Gastroesophageal sphincter (tissue), 3 donors: ENCODE measurements around the gene NIPBL.

Experiments used
- EP300 ChIP-seq: sonication (generic); formaldehyde crosslinking; IDR thresholded peaks from one replicate; pipeline ENCODE4 v1.6.1; 2017; ENCODE audit warnings: antibody characterized with exemption, mild to moderate bottlenecking
- POLR2A ChIP-seq, 2 donors: fragments of 450-650 bp; IDR thresholded peaks; one replicate each; pipeline ENCODE4 v1.6.1; 2017; ENCODE audit warnings: antibody characterized with exemption in 2 of 2, mild to moderate bottlenecking in 2 of 2, moderate library complexity in 1 of 2
- TF ChIP-seq, protein P1 (sequence below), 4 experiments: fragments of 200-600 bp in 2 of 4; fragments of 450-650 bp in 2 of 4; sonication (generic) in 1 of 4; IDR thresholded peaks; one replicate each; pipeline ENCODE4 v1.5.1; 2017 to 2019; ENCODE audit warnings: antibody characterized with exemption in 4 of 4, mild to moderate bottlenecking in 2 of 4, moderate library complexity in 2 of 4

- no peak for TF ChIP-seq EP300
- TF ChIP-seq, protein P1, sequence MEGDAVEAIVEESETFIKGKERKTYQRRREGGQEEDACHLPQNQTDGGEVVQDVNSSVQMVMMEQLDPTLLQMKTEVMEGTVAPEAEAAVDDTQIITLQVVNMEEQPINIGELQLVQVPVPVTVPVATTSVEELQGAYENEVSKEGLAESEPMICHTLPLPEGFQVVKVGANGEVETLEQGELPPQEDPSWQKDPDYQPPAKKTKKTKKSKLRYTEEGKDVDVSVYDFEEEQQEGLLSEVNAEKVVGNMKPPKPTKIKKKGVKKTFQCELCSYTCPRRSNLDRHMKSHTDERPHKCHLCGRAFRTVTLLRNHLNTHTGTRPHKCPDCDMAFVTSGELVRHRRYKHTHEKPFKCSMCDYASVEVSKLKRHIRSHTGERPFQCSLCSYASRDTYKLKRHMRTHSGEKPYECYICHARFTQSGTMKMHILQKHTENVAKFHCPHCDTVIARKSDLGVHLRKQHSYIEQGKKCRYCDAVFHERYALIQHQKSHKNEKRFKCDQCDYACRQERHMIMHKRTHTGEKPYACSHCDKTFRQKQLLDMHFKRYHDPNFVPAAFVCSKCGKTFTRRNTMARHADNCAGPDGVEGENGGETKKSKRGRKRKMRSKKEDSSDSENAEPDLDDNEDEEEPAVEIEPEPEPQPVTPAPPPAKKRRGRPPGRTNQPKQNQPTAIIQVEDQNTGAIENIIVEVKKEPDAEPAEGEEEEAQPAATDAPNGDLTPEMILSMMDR (IDR thresholded peaks at IDR 0.05): no peak
- TF ChIP-seq POLR2A (IDR thresholded peaks at IDR 0.05): no peak
Measured at GRCh38 chr5:36885149-36885548, 8.6 kb downstream of the NIPBL start.
